HepG2 (cell line): ENCODE data around the gene GPATCH3.

ENCODE experiments used
- CTCF ChIP-seq: sonication (generic); formaldehyde crosslinking; IDR thresholded peaks from 2 replicates; pipeline ENCODE4 v1.5.0; 2020; ENCODE audit warnings: mild to moderate bottlenecking, missing genetic modification reagents, moderate library complexity
- GTF2F1 ChIP-seq: fragments of 150-350 bp; IDR thresholded peaks from 2 replicates; pipeline ENCODE4 v1.6.1; 2014; ENCODE audit warnings: low read length
- NFRKB ChIP-seq: fragments of 450-650 bp; IDR thresholded peaks from 2 replicates; pipeline ENCODE4 v1.6.1; 2017
- POLR2A ChIP-seq, 2 experiments: IDR thresholded peaks; 2 replicates each; pipeline ENCODE4 v1.6.1; 2011; ENCODE audit warnings: low read depth in 2 of 2, low read length in 2 of 2, mild to moderate bottlenecking in 1 of 2, moderate library complexity in 1 of 2; ENCODE audit not compliant: insufficient read depth in 1 of 2
- POLR2AphosphoS5 ChIP-seq: IDR thresholded peaks from 2 replicates; pipeline ENCODE4 v1.6.1; 2012; ENCODE audit warnings: low read depth, low read length
- PREB ChIP-seq: sonication (generic); formaldehyde crosslinking; IDR thresholded peaks from 2 replicates; pipeline ENCODE4 v1.4.0; 2020; ENCODE audit warnings: missing genetic modification reagents
- TBP ChIP-seq: sonication (generic); formaldehyde crosslinking; IDR thresholded peaks from 2 replicates; pipeline ENCODE4 v1.5.0; 2020; ENCODE audit warnings: missing genetic modification reagents
- ZFX ChIP-seq: sonication (generic); formaldehyde crosslinking; IDR thresholded peaks from 2 replicates; pipeline ENCODE4 v1.4.0; 2020; ENCODE audit warnings: mild to moderate bottlenecking, low read depth, missing genetic modification reagents, moderate library complexity
- ZNF121 ChIP-seq: sonication (generic); formaldehyde crosslinking; IDR thresholded peaks from 2 replicates; pipeline ENCODE4 v1.5.0; 2020; ENCODE audit warnings: mild to moderate bottlenecking, missing genetic modification reagents
- ZNF264 ChIP-seq: sonication (generic); formaldehyde crosslinking; IDR thresholded peaks from 2 replicates; pipeline ENCODE4 v1.4.0; 2020; ENCODE audit warnings: missing genetic modification reagents
- ZNF296 ChIP-seq: sonication (generic); formaldehyde crosslinking; conservative IDR thresholded peaks from 2 replicates; pipeline ENCODE4 v1.5.0; 2020; ENCODE audit warnings: mild to moderate bottlenecking, missing genetic modification reagents
- TF ChIP-seq, protein P1 (sequence below): sonication (generic); formaldehyde crosslinking; IDR thresholded peaks from 2 replicates; pipeline ENCODE4 v1.4.0; 2020; ENCODE audit warnings: missing genetic modification reagents
- TF ChIP-seq, protein P2 (sequence below): sonication (generic); formaldehyde crosslinking; IDR thresholded peaks from 2 replicates; pipeline ENCODE4 v1.5.1; 2020; ENCODE audit warnings: mild to moderate bottlenecking, missing genetic modification reagents, moderate library complexity

- no peak for TF ChIP-seq ZNF264 (CRISPR knock-in tag)
- TF ChIP-seq ZNF296 (CRISPR knock-in tag): peak; percentile 24; the same call in 1 of the 2 replicates
- no peak for TF ChIP-seq PREB
- TF ChIP-seq, protein P1, sequence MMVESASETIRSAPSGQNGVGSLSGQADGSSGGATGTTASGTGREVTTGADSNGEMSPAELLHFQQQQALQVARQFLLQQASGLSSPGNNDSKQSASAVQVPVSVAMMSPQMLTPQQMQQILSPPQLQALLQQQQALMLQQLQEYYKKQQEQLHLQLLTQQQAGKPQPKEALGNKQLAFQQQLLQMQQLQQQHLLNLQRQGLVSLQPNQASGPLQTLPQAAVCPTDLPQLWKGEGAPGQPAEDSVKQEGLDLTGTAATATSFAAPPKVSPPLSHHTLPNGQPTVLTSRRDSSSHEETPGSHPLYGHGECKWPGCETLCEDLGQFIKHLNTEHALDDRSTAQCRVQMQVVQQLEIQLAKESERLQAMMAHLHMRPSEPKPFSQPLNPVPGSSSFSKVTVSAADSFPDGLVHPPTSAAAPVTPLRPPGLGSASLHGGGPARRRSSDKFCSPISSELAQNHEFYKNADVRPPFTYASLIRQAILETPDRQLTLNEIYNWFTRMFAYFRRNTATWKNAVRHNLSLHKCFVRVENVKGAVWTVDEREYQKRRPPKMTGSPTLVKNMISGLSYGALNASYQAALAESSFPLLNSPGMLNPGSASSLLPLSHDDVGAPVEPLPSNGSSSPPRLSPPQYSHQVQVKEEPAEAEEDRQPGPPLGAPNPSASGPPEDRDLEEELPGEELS (CRISPR knock-in tag): no peak
- peak; percentile 14 to 75; a peak in 3 of 4 replicates for TF ChIP-seq POLR2A (IDR thresholded peaks at IDR 0.05; ENCODE audit: insufficient read depth in 1 of 2, low read depth in 2 of 2, low read length in 2 of 2)
- no peak for TF ChIP-seq CTCF
- no peak for TF ChIP-seq GTF2F1
- no peak for TF ChIP-seq NFRKB
- TF ChIP-seq, protein P2, sequence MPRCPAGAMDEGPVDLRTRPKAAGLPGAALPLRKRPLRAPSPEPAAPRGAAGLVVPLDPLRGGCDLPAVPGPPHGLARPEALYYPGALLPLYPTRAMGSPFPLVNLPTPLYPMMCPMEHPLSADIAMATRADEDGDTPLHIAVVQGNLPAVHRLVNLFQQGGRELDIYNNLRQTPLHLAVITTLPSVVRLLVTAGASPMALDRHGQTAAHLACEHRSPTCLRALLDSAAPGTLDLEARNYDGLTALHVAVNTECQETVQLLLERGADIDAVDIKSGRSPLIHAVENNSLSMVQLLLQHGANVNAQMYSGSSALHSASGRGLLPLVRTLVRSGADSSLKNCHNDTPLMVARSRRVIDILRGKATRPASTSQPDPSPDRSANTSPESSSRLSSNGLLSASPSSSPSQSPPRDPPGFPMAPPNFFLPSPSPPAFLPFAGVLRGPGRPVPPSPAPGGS: no peak; the same call in 1 of the 2 replicates
- TF ChIP-seq ZNF121 (CRISPR knock-in tag): no peak
- no peak; the same call in none of the 2 replicates for TF ChIP-seq ZFX (CRISPR knock-in tag)
- TF ChIP-seq TBP: no peak
- TF ChIP-seq POLR2AphosphoS5: peak; percentile 8; the same call in 1 of the 2 replicates
These were observed 11.3 kb upstream of the GPATCH3 start for GRCh38 chr1:26911399-26912146.
